ENCODE results near the gene NTN5.

DNA sequence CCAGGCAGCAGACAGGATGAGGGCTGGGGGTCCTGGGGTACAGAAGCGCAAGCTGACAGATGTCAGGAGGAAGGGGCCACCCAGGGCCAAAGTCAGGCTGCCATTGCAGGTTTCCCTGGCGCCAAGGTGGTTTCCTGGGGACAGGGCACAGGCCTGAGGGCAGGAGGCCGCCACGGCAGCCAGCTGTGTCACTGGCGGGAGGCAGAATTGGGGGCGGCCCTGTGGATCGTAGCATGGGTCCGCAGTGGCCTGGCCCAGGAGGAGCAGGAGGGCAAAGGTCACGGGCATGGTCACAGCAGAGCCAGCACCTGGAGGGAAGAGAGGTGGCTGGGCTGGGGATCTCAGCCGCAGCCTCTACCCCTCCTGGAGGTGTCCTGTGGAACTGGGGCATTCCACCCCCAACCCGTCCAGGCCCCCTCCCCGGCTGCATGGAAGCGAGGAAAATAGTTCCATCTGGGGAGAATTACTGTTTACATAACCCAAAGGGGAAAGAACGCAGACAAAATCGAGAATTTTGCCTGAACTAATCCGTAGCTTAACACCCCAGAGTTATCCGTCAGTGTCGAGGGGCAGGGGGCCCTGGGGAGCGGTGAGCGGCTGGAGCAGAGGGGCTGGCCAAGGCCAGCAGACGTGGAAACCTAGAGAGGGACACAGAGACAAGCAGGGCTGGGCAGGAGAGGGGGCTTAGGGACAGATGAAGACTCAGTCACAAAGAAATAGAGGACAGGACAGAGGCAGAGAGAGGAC, 1.9 kb downstream of the NTN5 start:
- TF ChIP-seq, protein P1, sequence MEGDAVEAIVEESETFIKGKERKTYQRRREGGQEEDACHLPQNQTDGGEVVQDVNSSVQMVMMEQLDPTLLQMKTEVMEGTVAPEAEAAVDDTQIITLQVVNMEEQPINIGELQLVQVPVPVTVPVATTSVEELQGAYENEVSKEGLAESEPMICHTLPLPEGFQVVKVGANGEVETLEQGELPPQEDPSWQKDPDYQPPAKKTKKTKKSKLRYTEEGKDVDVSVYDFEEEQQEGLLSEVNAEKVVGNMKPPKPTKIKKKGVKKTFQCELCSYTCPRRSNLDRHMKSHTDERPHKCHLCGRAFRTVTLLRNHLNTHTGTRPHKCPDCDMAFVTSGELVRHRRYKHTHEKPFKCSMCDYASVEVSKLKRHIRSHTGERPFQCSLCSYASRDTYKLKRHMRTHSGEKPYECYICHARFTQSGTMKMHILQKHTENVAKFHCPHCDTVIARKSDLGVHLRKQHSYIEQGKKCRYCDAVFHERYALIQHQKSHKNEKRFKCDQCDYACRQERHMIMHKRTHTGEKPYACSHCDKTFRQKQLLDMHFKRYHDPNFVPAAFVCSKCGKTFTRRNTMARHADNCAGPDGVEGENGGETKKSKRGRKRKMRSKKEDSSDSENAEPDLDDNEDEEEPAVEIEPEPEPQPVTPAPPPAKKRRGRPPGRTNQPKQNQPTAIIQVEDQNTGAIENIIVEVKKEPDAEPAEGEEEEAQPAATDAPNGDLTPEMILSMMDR (IDR thresholded peaks at IDR 0.05 in 8 of 11, conservative IDR thresholded peaks at IDR 0.05 in 3 of 11): no peak
- no peak for TF ChIP-seq POLR2A (IDR thresholded peaks at IDR 0.05)
